Astrocyte (in vitro differentiated cells and primary cell): ENCODE measurements around the gene ZNF200.

Source experiments
- EZH2 ChIP-seq: IDR thresholded peaks from 2 replicates; pipeline ENCODE4 v1.6.1; 2012; ENCODE audit warnings: mild to moderate bottlenecking, low read length, inconsistent platforms; ENCODE audit not compliant: insufficient read depth
- TF ChIP-seq, protein P1 (sequence below): IDR thresholded peaks from 2 replicates; pipeline ENCODE4 v1.5.1; 2011; ENCODE audit warnings: low read depth, mild to moderate bottlenecking, inconsistent platforms, low read length, moderate library complexity; ENCODE audit not compliant: insufficient read depth

- TF ChIP-seq, protein P1, sequence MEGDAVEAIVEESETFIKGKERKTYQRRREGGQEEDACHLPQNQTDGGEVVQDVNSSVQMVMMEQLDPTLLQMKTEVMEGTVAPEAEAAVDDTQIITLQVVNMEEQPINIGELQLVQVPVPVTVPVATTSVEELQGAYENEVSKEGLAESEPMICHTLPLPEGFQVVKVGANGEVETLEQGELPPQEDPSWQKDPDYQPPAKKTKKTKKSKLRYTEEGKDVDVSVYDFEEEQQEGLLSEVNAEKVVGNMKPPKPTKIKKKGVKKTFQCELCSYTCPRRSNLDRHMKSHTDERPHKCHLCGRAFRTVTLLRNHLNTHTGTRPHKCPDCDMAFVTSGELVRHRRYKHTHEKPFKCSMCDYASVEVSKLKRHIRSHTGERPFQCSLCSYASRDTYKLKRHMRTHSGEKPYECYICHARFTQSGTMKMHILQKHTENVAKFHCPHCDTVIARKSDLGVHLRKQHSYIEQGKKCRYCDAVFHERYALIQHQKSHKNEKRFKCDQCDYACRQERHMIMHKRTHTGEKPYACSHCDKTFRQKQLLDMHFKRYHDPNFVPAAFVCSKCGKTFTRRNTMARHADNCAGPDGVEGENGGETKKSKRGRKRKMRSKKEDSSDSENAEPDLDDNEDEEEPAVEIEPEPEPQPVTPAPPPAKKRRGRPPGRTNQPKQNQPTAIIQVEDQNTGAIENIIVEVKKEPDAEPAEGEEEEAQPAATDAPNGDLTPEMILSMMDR: no peak
- TF ChIP-seq EZH2: no peak
Observed at GRCh38 chr16:3259836-3260235, 24.9 kb upstream of the ZNF200 start.
